Esophagus muscularis mucosa (tissue), 4 donors: ENCODE data around the gene ARRDC2. TPM values are rescaled to one million over a fixed set of nuclear protein-coding genes. Genes with fewer than 3 reads are reported as not detected.

ENCODE experiments used
- DNase-seq: peaks from one replicate; pipeline ENCODE4 v3.0.0-alpha.2; 2017; ENCODE audit errors: extremely low spot score
- H3K27ac ChIP-seq, 4 donors: fragments of 200-600 bp; sonication (generic); replicated peaks in 1 of 4; 1 replicate in 3 of 4; 2 replicates in 1 of 4; pipeline ENCODE4 v1.5.1; 2016 to 2019; ENCODE audit warnings: mild to moderate bottlenecking in 1 of 4
- H3K27me3 ChIP-seq, 4 donors: fragments of 200-600 bp; sonication (generic); one replicate each; pipeline versions ENCODE4 v1.5.1 to v1.6.0; 2016 to 2019
- H3K36me3 ChIP-seq, 4 donors: fragments of 200-600 bp; sonication (generic); one replicate each; pipeline ENCODE4 v1.5.1; 2016 to 2019
- H3K4me1 ChIP-seq, 4 donors: fragments of 200-600 bp; sonication (generic); one replicate each; pipeline ENCODE4 v1.5.1; 2016 to 2019
- H3K4me3 ChIP-seq, 4 donors: fragments of 200-600 bp; sonication (generic); 1 replicate in 2 of 4; 2 replicates in 2 of 4; pipeline ENCODE4 v1.5.1; 2016 to 2019; ENCODE audit warnings: mild to moderate bottlenecking in 4 of 4, moderate library complexity in 1 of 4
- H3K9me3 ChIP-seq, 4 donors: fragments of 200-600 bp; sonication (generic); 1 replicate in 3 of 4; 2 replicates in 1 of 4; pipeline ENCODE4 v1.5.1; 2016 to 2019
- CTCF ChIP-seq, 3 experiments: fragments of 200-600 bp in 2 of 3; fragments of 450-650 bp in 1 of 3; sonication (generic) in 2 of 3; IDR thresholded peaks; one replicate each; pipeline ENCODE4 v1.5.1; 2017 to 2019; ENCODE audit warnings: antibody characterized with exemption in 3 of 3, mild to moderate bottlenecking in 2 of 3, moderate library complexity in 1 of 3
- EP300 ChIP-seq: sonication (generic); formaldehyde crosslinking; IDR thresholded peaks from one replicate; pipeline ENCODE4 v1.6.1; 2017; ENCODE audit warnings: antibody characterized with exemption
- POLR2A ChIP-seq: fragments of 450-650 bp; IDR thresholded peaks from one replicate; pipeline ENCODE4 v1.6.1; 2017; ENCODE audit warnings: antibody characterized with exemption, moderate library complexity, mild to moderate bottlenecking, low read depth
- POLR2AphosphoS5 ChIP-seq, 2 donors: sonication (generic); formaldehyde crosslinking; IDR thresholded peaks; one replicate each; pipeline ENCODE4 v1.6.1; 2017; ENCODE audit warnings: antibody characterized with exemption in 2 of 2
- WGBS: methylation state at CpG from one replicate; pipeline ENCODE4 v1.1.5; 2018; 5-methylcytosine and 5-hydroxymethylcytosine counted together
- intact Hi-C: fragments of 100-400 bp; cut with DNase I; formaldehyde crosslinking; loops from one replicate; pipeline ENCODE4 v1.15.1; 2023
- total RNA-seq, 4 donors: library from RNA; depleted of rRNA; stranded (reverse); fragments of >200 nt; gene quantifications; one replicate each; pipeline versions ENCODE4 v1.1.0 to v1.2.1, GENCODE V29; 2016

Gene ARRDC2
- total RNA-seq, 4 donors from 2014 or later: 30.6 to 69.2 (median 62.5) TPM

- Histone ChIP-seq H3K4me1 (peaks cover 84 to 100% (median 85%) of the 10 kb centered on the region in 4 donors), H3K27me3 (no peaks in the 10 kb centered on the region), H3K4me3 (no peak overlapping the region), H3K36me3 (peaks cover 7 to 34% (median 29%) of the 10 kb centered on the region in 4 donors), H3K9me3 (no peaks in the 10 kb centered on the region), H3K27ac (peak overlapping the region; percentile 75 to 85 (median 84))
- intact Hi-C loops: no loop called here
- 78% methylated on average over 13 of the region's 15 CpGs for WGBS
- TF ChIP-seq POLR2A (no peak), EP300 (peak; percentile 64), POLR2AphosphoS5 (IDR thresholded peaks at IDR 0.05) (peak; percentile 42 to 54)
- DNase-seq: no peak
These were observed 9.5 kb downstream of the ARRDC2 start for GRCh38 chr19:18017275-18018083.

GRCh38 chr19:18020212-18021085, 12.5 kb downstream of the ARRDC2 start:
- Histone ChIP-seq H3K27ac (peak overlapping the region; percentile 81 to 85 (median 84)), H3K9me3 (no peaks in the 10 kb centered on the region), H3K36me3 (peaks cover 0 to 4% (median 3%) of the 10 kb centered on the region in 4 donors), H3K4me1 (peaks cover 78 to 91% (median 85%) of the 10 kb centered on the region in 4 donors), H3K27me3 (no peaks in the 10 kb centered on the region), H3K4me3 (peak overlapping the region in 1 of 4 donors; percentile 3)
- 46% methylated on average over 11 of the region's 16 CpGs for WGBS
- intact Hi-C loops: no loop called here
- TF ChIP-seq EP300 (peak; percentile 55), CTCF (IDR thresholded peaks at IDR 0.05) (peak; percentile 8 to 27 (median 17)), POLR2A (no peak), POLR2AphosphoS5 (IDR thresholded peaks at IDR 0.05) (peak; percentile 70 to 79)
- peak; percentile 94 for DNase-seq

GRCh38 chr19:18021121-18021755, 13.3 kb downstream of the ARRDC2 start:
- Histone ChIP-seq H3K4me3 (peak overlapping the region in 1 of 4 donors; percentile 25), H3K9me3 (no peaks in the 10 kb centered on the region), H3K27me3 (no peaks in the 10 kb centered on the region), H3K27ac (peak overlapping the region; percentile 81 to 85 (median 84)), H3K4me1 (peaks cover 78 to 83% (median 82%) of the 10 kb centered on the region in 4 donors), H3K36me3 (no peaks in the 10 kb centered on the region)
- intact Hi-C loops: no loop called here
- 56% methylated on average over 6 of the region's 21 CpGs for WGBS
- TF ChIP-seq POLR2A (no peak), EP300 (no peak), CTCF (IDR thresholded peaks at IDR 0.05) (no peak), POLR2AphosphoS5 (IDR thresholded peaks at IDR 0.05) (peak; percentile 48 to 74)
- DNase-seq: peak; percentile 95

- 70% methylated on average over 6 of the region's 23 CpGs for WGBS
- H3K4me3 ChIP-seq: no peak overlapping the region
- TF ChIP-seq POLR2A (no peak), POLR2AphosphoS5 (IDR thresholded peaks at IDR 0.05) (peak; percentile 75 to 87), EP300 (peak; percentile 59), CTCF (IDR thresholded peaks at IDR 0.05) (no peak)
- no peaks in the 10 kb centered on the region for H3K36me3 ChIP-seq
- peaks cover 57 to 65% (median 59%) of the 10 kb centered on the region in 4 donors for H3K4me1 ChIP-seq
- H3K27me3 ChIP-seq: no peaks in the 10 kb centered on the region
- peak; percentile 95 for DNase-seq
- peak overlapping the region; percentile 81 to 85 (median 84) for H3K27ac ChIP-seq
- intact Hi-C loops: no loop called here
- H3K9me3 ChIP-seq: no peaks in the 10 kb centered on the region
These were observed 15.8 kb downstream of the ARRDC2 start for GRCh38 chr19:18023622-18024251.
